Common myeloid progenitor, CD34-positive (primary cell): Measurements from ENCODE around the gene TRIOBP.
A peak's percentile ranks its signal among the peaks of the same experiment; 100 is the strongest.

ENCODE experiments used
- CTCF ChIA-PET: fragments of 350-600 bp; sonication (Branson Sonifier 250); formaldehyde crosslinking; loops from one replicate; lab custom pipeline; 2021; ENCODE audit warnings: antibody characterized with exemption; lab: Charles Lee
- POLR2A ChIA-PET: fragments of 350-600 bp; sonication (Branson Sonifier 250); formaldehyde crosslinking; loops from one replicate; lab custom pipeline; 2021; ENCODE audit warnings: antibody characterized with exemption; lab: Charles Lee
- DNase-seq, 3 donors: peaks; one replicate each; pipeline versions ENCODE4 v3.0.0 to v3.0.0-alpha.2; 2013
- H3K27ac ChIP-seq, 2 experiments: 1 replicate in 1 of 2; 2 replicates in 1 of 2; pipeline ENCODE4 v1.7.0; 2013; ENCODE audit warnings: inconsistent platforms in 2 of 2, low read length in 2 of 2, mild to moderate bottlenecking in 2 of 2, low read depth in 1 of 2, moderate library complexity in 1 of 2; ENCODE audit not compliant: severe bottlenecking in 2 of 2, insufficient read depth in 1 of 2, poor library complexity in 1 of 2
- H3K27me3 ChIP-seq, 5 experiments: replicated peaks in 2 of 5; 1 replicate in 3 of 5; 2 replicates in 2 of 5; pipeline versions ENCODE4 v1.6.1 to v1.7.0; 2013; ENCODE audit warnings: low read length in 4 of 5, mild to moderate bottlenecking in 2 of 5, moderate library complexity in 2 of 5, inconsistent platforms in 1 of 5; ENCODE audit not compliant: insufficient read depth in 5 of 5, control insufficient read depth in 4 of 5
- H3K36me3 ChIP-seq, 4 experiments: 1 replicate in 2 of 4; 2 replicates in 2 of 4; pipeline versions ENCODE4 v1.6.1 to v1.7.0; 2013; ENCODE audit warnings: low read length in 3 of 4, control low read depth in 1 of 4, mild to moderate bottlenecking in 1 of 4; ENCODE audit not compliant: control insufficient read depth in 4 of 4, insufficient read depth in 4 of 4
- H3K4me1 ChIP-seq, 4 experiments: 1 replicate in 3 of 4; 2 replicates in 1 of 4; pipeline versions ENCODE4 v1.6.1 to v1.7.1; 2013; ENCODE audit warnings: low read length in 3 of 4, mild to moderate bottlenecking in 3 of 4, control low read depth in 1 of 4, inconsistent platforms in 1 of 4, moderate library complexity in 1 of 4; ENCODE audit not compliant: control insufficient read depth in 4 of 4, insufficient read depth in 4 of 4; ENCODE audit errors: control extremely low read depth in 1 of 4
- H3K4me3 ChIP-seq, 7 experiments: 1 replicate in 4 of 7; 2 replicates in 3 of 7; pipeline versions ENCODE4 v1.5.1 to v1.7.0; 2013; ENCODE audit warnings: mild to moderate bottlenecking in 7 of 7, low read length in 6 of 7, moderate library complexity in 6 of 7, inconsistent platforms in 2 of 7, low read depth in 2 of 7, control low read depth in 1 of 7; ENCODE audit not compliant: insufficient read depth in 4 of 7, control insufficient read depth in 1 of 7; ENCODE audit errors: extremely low read depth in 1 of 7
- H3K9me3 ChIP-seq, 5 experiments: 1 replicate in 4 of 5; 2 replicates in 1 of 5; pipeline versions ENCODE4 v1.6.1 to v1.7.1; 2013; ENCODE audit warnings: low read length in 4 of 5, mild to moderate bottlenecking in 2 of 5, inconsistent platforms in 1 of 5, low read depth in 1 of 5, moderate library complexity in 1 of 5; ENCODE audit not compliant: control insufficient read depth in 4 of 5, insufficient read depth in 2 of 5; ENCODE audit errors: control extremely low read depth in 1 of 5
- WGBS: methylation state at CpG from one replicate; pipeline ENCODE4 v1.1.5; 2013; ENCODE audit not compliant: insufficient coverage; 5-methylcytosine and 5-hydroxymethylcytosine counted together

Gene TRIOBP

GRCh38 chr22:37820350-37820749 is 123.5 kb downstream of the TRIOBP start:
- POLR2A ChIA-PET = no interaction called here
- Histone ChIP-seq H3K27ac (no peak overlapping the region), H3K27me3 (peaks cover 0 to 16% (median 7%) of the 10 kb centered on the region in 5 experiments), H3K4me1 (peaks cover 2 to 34% (median 24%) of the 10 kb centered on the region in 4 experiments), H3K4me3 (no peak overlapping the region), H3K36me3 (peaks cover 2 to 12% (median 8%) of the 10 kb centered on the region in 4 experiments), H3K9me3 (no peaks in the 10 kb centered on the region)
- DNase-seq = no peak
- CTCF ChIA-PET = interaction anchor here (0.8 to 9.3 kb wide), 6 partner anchors 7 to 64 kb away, joined by 3 to 142 read pairs (median 22); partner anchors contain the start of genes ANKRD54 and GCAT
- 94% methylated on average over 3 of the region's 5 CpGs for WGBS

- Histone ChIP-seq H3K27ac (no peak overlapping the region), H3K36me3 (no peaks in the 10 kb centered on the region), H3K4me3 (no peak overlapping the region), H3K4me1 (peaks cover 2 to 33% (median 24%) of the 10 kb centered on the region in 4 experiments), H3K9me3 (no peaks in the 10 kb centered on the region), H3K27me3 (peaks cover 0 to 16% (median 7%) of the 10 kb centered on the region in 5 experiments)
- no peak for DNase-seq
- ChIA-PET CTCF (interaction anchor here (1.0 to 1.2 kb wide), 2 partner anchors 15 to 38 kb away, joined by 3 read pairs; partner anchors contain the start of gene GCAT), POLR2A (no interaction called here)
- 93% methylated on average over 7 of the region's 8 CpGs for WGBS
Observed at GRCh38 chr22:37822079-37822833, 125.4 kb downstream of the TRIOBP start.

- Histone ChIP-seq H3K9me3 (no peaks in the 10 kb centered on the region), H3K4me1 (peaks cover 2 to 22% (median 16%) of the 10 kb centered on the region in 4 experiments), H3K27me3 (peaks cover 0 to 13% (median 7%) of the 10 kb centered on the region in 5 experiments), H3K4me3 (peak within 1 kb of the TSS in 3 of 7 experiments; percentile 66 to 78 (median 69)), H3K36me3 (peaks cover 0 to 2% (median 0%) of the 10 kb centered on the region in 4 experiments), H3K27ac (no peak within 1 kb of the TSS)
- POLR2A ChIA-PET = no interaction called here
- CTCF ChIA-PET = interaction anchor here (1.0 to 1.7 kb wide), 6 partner anchors 15 to 43 kb away, joined by 3 to 6 read pairs (median 5); partner anchors contain the start of gene GCAT
- no peak for DNase-seq
- 96% methylated on average over 15 of the region's 21 CpGs for WGBS
Observed at GRCh38 chr22:37823134-37823985, 126.5 kb downstream of the TRIOBP start, which contains the start of gene GALR3. Gene GALR3, plus strand, starts transcription at chr22:37823382. Its CDS starts 25 bp downstream, at chr22:37823407.

GRCh38 chr22:37824674-37825641 is 128.1 kb downstream of the TRIOBP start:
- ChIA-PET CTCF (interaction anchor here (0.9 to 5.1 kb wide), 4 partner anchors 8 to 42 kb away, joined by 3 to 39 read pairs (median 5); no protein-coding TSS in a partner anchor), POLR2A (interaction anchor here (0.6 to 0.9 kb wide), 2 partner anchors 14 to 164 kb away, joined by 3 read pairs; no protein-coding TSS in a partner anchor)
- H3K9me3 ChIP-seq = no peaks in the 10 kb centered on the region
- H3K4me3 ChIP-seq = peak overlapping the region; percentile 46 to 78 (median 55)
- WGBS = 11% methylated on average over 119 of the region's 135 CpGs
- peaks cover 0 to 3% (median 0%) of the 10 kb centered on the region in 5 experiments for H3K27me3 ChIP-seq
- DNase-seq = peak in 2 of 3 donors; percentile 70 to 79
- peaks cover 0 to 15% (median 6%) of the 10 kb centered on the region in 4 experiments for H3K36me3 ChIP-seq
- no peak overlapping the region for H3K27ac ChIP-seq
- peaks cover 2 to 14% (median 7%) of the 10 kb centered on the region in 4 experiments for H3K4me1 ChIP-seq
